HL-60 (cell line): ENCODE data around the gene SARS2.

Experiments used
- POLR2AphosphoS5 ChIP-seq: IDR thresholded peaks from 2 replicates; pipeline ENCODE4 v1.6.1; 2012; ENCODE audit warnings: low read depth
- TF ChIP-seq, protein P1 (sequence below): IDR thresholded peaks from one replicate; pipeline ENCODE4 v1.5.1; 2011; ENCODE audit warnings: low read length, control low read depth, inconsistent platforms; ENCODE audit not compliant: insufficient read depth

GRCh38 chr19:38977445-38978325, 47.1 kb upstream of the SARS2 start:
- TF ChIP-seq, protein P1, sequence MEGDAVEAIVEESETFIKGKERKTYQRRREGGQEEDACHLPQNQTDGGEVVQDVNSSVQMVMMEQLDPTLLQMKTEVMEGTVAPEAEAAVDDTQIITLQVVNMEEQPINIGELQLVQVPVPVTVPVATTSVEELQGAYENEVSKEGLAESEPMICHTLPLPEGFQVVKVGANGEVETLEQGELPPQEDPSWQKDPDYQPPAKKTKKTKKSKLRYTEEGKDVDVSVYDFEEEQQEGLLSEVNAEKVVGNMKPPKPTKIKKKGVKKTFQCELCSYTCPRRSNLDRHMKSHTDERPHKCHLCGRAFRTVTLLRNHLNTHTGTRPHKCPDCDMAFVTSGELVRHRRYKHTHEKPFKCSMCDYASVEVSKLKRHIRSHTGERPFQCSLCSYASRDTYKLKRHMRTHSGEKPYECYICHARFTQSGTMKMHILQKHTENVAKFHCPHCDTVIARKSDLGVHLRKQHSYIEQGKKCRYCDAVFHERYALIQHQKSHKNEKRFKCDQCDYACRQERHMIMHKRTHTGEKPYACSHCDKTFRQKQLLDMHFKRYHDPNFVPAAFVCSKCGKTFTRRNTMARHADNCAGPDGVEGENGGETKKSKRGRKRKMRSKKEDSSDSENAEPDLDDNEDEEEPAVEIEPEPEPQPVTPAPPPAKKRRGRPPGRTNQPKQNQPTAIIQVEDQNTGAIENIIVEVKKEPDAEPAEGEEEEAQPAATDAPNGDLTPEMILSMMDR, result no peak
- no peak for TF ChIP-seq POLR2AphosphoS5
